ELR (cell line): ENCODE results near the gene OVOL1.

Experiments used
- DNase-seq: peaks from one replicate; pipeline ENCODE4 v3.0.0-alpha.2; 2015; ENCODE audit warnings: low read depth

The OVOL1 gene

DNA sequence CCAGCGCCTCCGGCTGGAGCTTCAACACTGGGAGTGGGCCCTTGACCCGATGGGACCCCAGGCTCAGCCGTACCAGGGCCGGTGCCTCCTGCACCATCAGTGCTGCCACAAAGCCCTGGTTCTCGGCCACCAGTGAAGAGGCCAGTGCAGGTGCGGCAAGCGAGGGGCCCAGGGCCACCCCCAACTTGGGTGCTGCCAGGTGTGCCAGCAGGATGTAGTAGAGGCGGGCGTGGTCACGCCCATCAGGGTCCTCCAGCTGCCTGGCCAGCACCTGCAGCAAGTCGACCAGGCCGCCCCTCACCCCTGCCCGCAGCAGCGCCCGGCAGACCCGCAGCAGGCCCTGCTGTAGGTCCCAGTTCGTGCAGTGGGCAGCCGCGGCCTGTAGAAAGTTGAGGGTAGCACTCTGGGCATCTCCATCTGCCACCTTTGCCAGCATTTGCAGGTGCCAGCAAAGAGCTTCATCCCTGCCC, 8.4 kb upstream of the OVOL1 start:
- no peak for DNase-seq

DNA sequence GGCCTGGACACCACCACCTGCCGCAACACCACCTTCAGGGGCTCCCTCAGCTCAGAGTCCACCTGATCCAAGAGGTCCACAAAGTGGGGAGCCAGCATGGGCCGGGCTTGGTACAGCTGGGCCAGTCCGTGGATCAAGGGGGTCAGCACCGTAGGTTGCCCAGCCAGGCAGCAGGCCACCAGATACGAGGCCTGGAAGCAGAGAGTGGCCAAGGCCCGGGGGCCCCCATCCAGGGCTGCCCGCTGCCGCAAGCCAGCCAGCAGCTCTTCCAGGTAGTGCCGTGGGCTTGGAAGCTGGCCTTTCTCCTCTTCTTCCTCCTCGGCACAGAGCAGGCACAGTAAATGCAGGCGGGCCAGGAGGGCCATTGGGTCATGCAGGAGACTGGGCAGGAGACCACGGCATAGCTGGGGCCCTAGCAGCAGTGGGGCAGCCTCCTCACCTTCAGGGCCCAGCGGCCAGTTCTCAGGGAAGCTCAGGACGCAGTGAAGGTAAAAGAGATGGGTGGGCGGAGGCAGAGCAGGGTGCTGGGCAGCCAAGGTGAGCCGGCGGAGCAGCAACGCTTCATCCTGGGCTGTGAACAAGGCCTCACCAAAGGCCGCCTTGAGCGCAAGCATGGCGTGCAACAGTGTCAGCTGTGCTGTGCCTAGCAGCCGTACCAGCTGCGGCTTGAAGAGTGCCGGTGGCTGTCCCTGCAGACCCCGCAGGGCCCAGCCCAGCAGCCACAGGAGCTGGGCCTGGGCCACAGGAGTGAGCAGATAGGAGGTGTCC, 7.8 kb upstream of the OVOL1 start:
- no peak for DNase-seq

DNA sequence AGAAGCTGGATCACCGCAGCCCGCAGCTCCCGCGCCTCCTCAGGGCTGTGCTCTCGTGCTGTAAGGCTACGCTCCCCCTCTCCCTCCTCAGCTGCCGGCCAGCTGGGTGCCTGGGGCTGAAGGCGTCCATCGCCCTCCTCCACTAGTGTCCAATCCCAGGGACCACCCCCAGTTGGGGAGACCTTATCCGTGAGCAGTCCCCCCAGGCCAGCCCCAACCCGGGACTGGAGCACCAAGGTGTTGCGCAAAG, 7.3 kb upstream of the OVOL1 start:
- DNase-seq, result no peak

DNA sequence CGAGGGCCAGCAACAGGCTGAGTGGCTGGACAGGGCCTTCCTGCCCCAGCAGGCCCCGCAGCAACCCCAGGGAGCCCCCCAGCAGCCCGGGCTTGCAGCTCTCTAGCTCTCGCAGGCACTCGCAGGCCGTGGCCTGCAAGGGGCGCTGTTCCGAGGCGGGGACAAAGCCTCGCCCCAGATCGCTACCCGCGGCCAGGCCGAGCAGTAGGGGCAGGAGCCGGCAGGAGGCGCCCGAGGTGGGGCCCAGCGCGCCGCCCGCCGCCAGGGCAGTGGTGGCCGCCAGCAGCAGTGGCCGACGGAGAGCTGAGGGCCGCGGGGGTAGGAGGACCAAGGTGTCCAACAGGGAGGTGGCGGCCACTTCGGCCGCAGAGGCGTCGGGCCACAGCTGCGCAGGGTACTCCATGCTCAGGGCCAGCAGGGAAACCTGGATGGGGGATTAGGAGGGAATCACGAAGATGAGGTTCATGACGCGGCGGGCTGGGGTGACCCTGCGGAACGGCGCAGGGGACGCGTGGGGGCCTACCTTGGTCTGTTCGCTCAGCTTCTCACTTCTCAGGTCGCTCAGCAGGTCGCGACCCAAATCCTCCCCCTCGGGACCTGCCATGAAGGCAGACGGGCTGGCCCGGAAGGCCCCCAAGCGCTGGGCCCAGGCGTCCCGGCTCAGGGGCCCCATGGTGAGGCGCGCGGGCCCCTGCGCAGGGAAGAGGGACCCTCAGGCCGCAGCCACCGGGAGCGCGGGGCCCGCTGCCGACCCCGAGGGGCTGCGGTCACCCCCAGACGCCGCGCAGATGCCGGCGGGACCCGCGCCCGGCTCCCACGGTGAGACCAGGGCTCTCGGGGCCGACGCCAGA, 6.7 kb upstream of the OVOL1 start:
- DNase-seq, result peak; percentile 84

DNA sequence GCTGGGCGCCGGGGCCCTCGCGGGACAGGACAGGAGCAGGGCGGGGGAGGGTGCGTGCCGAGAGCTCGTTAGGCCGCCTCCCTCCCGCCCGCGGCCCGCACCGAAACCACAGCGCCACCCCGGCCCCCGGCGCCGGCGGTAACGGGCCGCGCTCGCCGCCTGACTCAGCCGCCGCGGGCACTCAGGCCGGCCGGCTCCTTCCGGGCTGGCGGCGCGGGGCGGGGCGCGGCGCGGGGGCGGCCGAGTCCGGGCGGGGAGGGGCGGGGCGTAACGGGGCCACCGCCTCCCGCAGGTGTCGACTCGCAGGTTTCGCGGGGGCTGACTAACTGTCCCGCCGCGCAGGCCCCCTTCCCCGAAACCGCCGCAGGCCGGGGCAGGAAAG, 6.1 kb upstream of the OVOL1 start, which contains the start of gene AP5B1:
Gene AP5B1 (minus strand): TSS at position 207 of the 382 bp plus-strand sequence. CDS start 385 bp downstream, outside the sequence.
- DNase-seq, result peak; percentile 81

DNA sequence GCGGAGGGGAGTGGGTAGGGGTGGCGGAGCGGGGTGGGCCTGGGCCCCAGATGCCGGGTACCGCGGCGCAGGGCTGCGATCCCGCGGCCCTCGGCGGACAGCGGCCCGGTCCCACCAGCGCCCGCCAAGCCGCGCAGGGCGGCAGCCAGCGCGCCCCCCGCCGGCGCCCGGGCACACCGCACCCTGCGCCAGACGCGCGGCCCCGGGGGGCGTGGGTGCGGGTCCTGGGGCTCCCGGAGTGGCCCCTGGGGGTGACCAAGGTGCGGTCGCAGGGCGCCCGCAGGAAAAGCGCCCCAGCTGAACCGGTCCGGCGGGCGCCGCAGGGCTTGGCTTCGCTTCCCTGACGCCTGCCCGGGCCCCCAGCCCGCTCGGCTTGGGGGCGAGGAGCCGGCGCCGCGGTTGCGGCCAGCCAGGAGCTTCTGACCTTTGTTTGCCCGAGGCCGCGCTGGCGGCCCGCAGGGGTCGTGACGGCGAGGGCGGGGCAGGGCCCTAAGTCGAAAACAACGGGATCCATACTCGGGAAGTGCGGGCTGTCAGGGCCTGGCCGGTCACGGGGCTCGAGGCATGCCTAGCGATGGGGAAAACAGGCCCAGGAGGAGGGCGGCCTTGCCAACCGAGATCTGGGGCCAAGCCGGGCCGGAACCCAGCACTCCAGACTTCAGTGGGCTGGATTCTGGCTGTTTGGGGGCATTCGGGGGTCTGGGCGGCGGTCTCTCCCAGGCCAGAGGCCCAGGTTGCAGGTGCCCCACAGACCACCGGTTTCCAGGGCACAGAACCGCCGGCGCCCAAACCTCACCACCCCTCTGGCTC, 5.5 kb upstream of the OVOL1 start:
- no peak for DNase-seq

DNA sequence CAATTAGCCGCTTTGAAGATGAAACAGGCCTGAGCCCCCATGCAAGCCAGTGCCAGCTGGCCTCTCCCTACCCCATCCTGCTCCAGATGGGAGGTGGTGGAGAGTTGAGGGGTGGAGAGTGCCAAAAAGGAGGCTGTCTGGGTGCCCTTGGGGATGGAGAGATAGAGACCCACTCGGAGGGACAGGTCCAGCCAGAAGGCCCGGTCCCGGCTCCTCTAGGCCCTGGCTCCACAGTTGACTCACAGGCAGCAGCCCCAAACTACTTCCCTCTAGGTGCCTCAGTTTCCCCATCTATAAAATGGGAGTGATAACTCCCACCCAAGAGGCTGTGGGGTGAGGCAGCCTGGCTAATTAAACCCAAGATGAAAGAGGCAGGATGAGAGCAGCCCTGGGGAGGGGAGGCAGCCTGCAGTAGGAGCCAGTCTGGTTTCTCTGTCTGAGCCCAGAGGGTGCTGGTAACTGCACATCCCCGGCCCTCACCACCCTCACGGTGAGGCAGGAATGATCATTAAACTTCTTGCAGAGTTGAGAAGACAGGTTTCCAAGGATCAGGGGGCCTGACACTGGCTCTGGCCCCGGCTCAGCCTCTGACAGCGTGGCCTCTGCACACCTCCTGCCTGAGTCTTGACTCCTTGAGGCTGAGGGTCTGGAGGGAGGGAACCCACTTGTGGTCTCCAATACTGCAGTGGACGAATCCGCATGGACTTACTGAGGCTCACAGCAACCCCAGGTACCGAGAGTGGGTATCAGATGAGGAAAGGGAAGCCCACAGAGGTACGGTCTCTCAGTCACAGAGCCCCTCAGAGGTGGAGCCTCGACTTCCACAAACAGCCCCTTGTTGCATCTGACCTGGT, 4.7 kb upstream of the OVOL1 start:
- no peak for DNase-seq

DNA sequence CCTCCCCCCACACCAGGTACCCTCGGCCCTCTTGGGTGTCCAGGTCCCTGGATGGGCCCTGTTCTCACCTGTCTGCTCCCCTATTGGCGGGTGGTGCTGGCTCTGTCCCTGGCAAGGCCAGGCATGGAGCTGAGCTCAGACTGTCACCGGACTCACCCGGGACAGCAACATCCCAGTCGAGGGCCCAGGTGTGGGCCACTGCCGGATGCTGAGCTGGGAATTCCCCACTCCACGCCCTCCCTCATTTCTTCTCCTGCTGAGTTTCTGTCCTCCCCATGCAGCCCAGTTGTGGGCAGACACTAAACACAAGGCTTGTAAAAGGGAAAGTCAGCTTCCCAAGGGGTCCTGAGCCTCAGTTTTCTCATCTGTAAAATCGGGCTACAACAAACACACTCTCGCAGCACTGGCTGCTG, 4.0 kb upstream of the OVOL1 start:
- no peak for DNase-seq

DNA sequence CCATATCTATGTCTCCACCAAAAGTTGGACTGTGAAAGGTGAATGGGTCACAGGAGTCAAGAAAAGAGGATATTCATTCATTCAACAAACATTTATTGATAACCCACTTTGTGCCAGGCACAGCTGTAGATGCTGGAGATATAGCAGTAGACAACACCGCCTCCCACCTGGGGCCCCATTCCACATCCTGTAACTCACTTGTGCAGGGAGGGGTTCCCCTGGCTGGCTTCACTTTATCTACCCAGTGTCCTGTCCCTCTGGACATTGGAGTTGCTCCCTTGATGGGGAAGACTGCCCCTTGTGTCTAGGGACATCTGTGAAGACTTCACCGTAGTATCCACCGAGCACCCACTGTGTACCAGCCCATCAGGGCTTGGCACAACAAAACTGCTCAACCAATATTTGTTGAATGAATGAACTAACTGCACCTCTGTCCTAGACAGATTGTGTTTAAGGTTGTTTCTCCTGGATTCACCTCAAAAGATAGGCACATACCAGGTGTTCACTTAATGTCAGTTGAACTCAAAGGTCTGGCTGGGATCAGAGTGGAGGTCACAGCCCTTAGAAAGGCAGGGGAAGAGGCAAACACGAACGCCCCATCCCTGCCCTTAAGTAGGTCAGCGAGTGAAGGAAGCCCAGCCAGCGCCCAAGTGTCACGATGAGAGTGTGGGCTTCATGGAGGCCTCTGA, 1.4 kb upstream of the OVOL1 start:
- DNase-seq, result no peak

DNA sequence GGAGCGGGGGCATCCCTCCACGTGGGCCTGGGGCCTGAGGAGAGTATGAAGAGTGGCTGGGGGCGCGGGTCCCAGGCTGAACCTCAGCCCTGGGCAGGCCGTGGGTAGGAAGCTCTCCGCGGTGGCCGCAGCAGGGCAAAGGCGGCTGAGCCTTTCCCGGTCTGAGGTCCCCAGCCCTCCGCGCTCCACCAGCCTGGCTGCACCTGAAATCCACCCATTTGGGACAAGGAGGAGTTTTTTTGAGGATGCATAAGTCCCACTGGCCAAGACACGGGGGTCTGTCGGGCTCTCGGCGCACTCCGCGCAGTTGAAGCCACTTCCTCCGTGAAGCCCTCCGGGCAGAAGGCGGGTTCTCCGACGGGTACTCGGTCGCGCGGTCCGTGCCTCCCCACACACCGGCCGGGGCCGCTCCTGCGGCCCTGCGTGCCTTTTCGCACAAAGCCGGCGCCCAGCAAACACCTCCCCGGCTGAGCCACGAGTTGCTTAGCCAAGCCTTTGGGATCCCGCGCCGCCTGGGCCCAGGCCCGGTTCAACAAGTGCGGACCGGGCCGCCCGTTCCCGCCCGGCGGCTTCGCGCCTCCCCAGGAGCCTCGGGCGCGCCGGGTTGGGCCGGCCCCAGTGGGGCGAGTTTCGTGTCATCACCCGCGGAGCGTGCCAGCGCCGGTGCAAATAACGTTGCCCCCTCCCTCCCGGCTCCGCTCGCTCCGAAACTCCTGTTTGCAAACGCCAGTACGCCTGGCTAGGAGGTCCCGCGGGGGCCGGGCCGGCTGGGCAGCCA, 666 bp upstream of the OVOL1 start:
- no peak for DNase-seq

DNA sequence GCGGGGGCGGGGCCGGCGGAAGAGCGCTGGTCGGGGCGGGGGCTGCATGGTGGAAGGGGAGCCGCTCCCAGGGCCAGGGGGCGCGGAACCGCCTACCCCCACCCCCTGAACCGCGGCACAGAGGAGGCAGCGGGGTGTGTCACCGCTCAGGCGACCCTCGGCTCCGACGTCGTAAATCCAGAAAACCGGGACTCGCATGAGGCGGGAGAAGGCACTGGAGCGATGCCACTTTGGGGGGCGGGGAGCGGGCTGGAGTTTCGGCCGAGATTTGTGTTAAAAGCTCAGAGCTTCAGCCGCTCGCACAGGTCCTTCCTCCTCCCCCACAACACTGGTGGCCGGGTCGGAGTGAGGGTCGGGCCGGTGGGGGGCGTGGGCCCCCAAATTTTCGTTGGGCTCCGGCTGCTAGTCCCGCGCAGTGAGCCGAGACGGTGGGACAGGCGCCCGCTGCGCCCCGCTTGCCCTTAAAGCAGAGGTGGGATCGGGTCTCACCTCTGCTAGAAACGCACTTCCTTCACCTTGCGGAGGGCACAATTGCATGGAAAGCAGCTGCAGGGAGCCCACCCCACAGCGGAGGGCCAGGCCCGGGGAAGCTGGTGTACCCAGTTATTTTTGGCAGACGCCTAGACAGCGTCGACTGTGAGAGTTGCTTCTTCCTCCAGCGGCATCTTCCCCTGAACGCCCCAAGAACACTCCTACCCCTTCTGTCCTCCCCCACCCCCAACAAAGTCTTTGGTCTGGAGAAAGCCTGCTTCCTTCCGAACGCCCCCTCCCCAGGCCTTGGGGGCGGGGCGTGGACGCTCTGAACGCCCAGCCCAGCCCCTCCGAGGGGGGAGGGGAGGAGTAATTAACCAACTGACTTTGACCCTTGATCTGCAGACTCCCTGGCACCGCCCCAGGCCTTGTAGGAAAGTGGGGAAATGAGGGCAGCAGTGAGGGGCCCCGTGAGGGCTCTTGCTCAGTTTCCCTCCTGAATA, 1.1 kb downstream of the OVOL1 start:
- no peak for DNase-seq

DNA sequence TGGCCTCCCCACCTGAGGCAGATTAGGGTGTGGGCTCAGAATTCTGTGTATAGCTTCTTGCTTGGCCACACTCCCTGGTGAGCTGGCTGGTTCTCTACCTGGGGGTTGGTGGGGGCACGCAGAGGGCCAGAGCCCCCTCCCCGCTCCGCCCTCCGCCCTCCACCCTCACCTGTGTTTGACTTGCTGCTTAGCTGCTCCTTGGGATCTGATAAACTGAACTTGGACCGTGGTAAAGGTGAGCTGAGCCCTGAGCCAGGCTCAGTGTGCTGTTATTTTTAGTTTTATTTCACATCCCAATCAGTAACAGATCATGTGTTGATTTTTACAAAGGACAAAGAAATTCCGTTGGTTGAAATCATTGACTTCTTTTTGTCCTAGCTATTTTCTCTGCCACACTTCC, 2.0 kb downstream of the OVOL1 start:
- no peak for DNase-seq

DNA sequence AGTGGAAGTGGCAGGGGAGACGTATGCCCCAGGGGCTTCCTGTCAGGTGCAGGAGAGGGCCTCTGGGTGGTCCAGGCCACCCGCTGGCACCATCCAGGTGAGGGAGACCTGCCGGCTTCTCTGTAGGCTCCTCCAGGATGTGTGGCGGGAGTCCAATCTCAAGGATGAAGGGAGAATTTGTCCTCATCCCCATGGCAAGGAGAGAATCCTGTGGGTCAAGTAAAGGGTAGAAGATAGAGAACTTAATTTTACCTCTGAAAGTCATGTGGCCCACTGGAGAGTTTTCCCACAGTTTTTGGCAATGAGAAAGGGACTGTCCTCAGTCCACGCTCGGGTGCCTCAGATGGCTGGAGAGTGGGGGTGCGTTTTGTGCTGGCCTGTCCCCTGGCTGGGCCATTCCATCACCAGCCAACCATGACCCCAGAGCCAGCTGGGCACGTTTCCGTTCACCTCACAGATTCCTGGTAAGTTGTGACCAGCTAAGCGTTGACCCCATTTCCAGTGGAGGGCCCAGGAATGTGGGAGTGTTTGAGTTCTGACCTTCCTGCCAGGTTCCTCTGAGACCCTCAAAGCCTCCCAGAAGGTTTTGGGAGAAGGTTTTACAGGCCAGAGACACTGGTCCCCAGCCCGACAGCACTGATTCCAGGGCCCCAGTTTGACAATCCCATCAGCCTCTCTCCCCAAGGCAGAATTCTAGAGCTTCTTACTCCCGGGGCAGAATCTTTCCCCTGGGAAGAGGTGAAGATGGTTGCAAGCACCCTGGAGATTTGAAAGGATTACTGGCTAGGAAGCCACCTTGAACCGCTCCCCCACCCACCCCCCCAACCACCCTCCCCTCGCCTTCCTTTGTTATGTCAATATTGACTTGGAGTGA, 2.6 kb downstream of the OVOL1 start:
- DNase-seq, result no peak

DNA sequence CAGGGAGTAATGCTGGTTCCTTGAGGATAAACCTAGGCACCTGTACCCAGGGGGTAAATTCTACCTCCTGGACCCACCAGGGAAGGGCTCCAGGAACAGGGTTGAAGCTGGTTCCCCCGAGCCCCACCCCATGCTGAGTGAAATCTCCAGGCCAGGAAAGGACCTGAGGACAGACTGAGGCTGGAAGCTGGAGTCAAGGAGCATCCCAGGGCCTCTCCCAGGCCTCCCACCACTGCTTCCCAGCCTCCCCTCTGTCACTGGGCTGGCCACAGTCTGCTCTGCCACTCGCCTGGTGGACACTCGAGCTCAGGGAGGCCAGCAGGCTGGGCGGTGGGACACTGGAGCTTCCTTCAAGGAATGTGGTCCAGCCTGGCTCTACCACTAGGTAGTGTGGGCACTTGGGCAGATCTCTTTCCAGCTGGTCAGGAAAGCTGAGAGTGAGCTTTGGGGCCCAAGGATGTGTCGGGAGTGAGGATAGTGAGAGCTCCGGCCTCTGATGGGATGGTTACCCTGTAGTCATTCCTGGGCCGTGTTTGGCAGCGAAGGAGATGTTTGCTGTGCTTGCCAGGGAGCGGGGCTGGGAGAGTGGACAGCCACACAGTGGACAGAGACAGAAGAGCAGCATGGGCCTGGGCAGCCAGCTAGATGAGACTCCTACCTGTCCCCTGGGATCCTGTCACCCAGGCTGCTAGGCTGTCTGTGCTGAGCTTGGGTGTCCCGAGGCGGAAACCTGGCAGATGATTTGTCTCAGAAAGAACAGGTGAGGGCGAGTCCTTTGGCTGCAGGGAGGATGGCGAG, 3.4 kb downstream of the OVOL1 start:
- no peak for DNase-seq

DNA sequence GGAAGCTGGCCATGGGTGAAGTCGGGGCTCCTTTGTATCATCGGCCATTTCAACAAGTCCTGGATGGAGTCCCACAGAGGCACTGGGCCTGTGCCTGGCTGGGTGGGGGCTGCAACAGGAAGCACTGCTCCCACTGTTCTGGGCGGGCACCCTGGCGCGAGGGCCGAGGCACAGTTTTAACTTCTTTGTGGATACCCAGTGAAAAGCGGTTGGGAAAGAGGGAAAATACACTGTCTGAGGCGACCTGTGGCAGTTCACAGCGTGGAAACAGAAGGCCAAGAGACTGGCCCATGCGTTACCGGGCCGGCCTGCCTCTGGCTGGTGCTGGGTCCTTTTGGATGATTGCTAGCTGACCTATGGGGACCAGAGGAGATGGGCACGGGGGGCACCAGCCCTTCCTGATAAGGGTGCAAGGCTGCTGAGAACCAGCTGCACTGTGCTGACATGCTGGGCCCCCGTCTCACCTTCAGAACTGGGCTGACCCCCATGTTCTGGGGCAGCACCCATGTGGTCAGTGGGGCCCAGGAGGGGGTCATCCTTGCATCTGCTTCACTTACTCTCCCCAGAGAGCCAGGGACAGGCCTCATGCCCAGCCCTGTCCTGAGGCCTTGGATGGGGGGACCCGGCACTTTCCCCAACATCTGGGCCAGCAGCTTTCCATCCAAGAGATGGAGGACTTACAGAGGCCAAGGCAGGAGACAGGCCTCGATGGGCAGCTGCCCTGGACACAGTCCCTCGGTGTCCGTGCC, 4.2 kb downstream of the OVOL1 start:
- no peak for DNase-seq

DNA sequence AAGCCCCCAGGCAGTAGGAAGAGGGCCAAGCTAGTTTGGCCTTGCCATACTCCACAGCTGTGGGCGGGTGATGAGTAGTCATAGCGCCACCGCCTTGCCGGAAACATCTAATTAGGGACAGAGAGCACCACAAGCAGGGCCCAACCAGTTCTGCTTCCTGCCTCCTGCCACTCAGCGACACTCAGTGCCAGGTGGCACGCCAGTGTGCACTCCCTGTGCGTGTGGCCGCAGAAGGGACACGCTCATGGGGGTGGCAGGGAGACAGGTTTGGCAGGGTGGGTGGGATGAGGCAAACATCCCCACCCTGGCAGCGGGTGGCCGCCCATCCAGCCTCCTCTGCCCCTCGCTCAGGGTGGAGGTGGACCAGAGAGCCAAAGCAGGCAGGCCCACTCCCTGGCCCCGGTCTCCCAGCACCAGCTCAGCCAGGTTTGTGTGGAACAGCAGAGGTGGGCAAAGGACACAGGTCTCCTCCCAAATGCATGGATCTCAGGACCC, 4.9 kb downstream of the OVOL1 start:
- no peak for DNase-seq
